SK-N-SH (cell line): Measurements from ENCODE around the gene DPEP3. TPM values are rescaled to one million over a fixed set of nuclear protein-coding genes. Genes with fewer than 3 reads are reported as not detected.

Source experiments
- CTCF ChIA-PET: fragments of 300-600, 350-600 bp; formaldehyde crosslinking; extraction: SDS; loops from one replicate; lab custom pipeline; 2021; lab: Yijun Ruan, JAX
- POLR2A ChIA-PET: fragments of 350-600 bp; sonication (Branson Sonifier 250); formaldehyde crosslinking; extraction: SDS; loops from one replicate; lab custom pipeline; 2020; ENCODE audit warnings: antibody characterized with exemption, inconsistent platforms; lab: Yijun Ruan, JAX
- DNase-seq: peaks from one replicate; pipeline ENCODE4 v3.0.0; 2012
- H2AFZ ChIP-seq: fragments of 200-600 bp; sonication (generic); 2 replicates; pipeline ENCODE4 v1.8.1; 2016; ENCODE audit warnings: antibody characterized with exemption, mild to moderate bottlenecking, low read depth
- H3F3A ChIP-seq: fragments of 200-600 bp; sonication (generic); replicated peaks from 2 replicates; pipeline ENCODE3; 2016; ENCODE audit warnings: antibody characterized with exemption, mild to moderate bottlenecking; ENCODE audit not compliant: insufficient read depth
- H3K27ac ChIP-seq, 2 experiments: fragments of 200-500 bp in 1 of 2; fragments of 200-600 bp in 1 of 2; sonication (Bioruptor generic) in 1 of 2; sonication (generic), shearing (Covaris generic) in 1 of 2; 2 replicates each; pipeline versions ENCODE4 v1.5.1 to v1.6.1; 2014 to 2016; ENCODE audit warnings: low read depth in 2 of 2, inconsistent platforms in 1 of 2, low read length in 1 of 2, mild to moderate bottlenecking in 1 of 2, mixed read lengths in 1 of 2
- H3K27me3 ChIP-seq: fragments of 200-600 bp; sonication (generic), shearing (Covaris generic); 2 replicates; pipeline ENCODE4 v1.6.1; 2016; ENCODE audit warnings: mixed run types; ENCODE audit not compliant: insufficient read depth
- H3K36me3 ChIP-seq, 2 experiments: fragments of 200-500 bp in 1 of 2; fragments of 200-600 bp in 1 of 2; sonication (Bioruptor generic) in 1 of 2; sonication (generic) in 1 of 2; replicated peaks in 1 of 2; 2 replicates each; pipeline versions ENCODE3 to v1.5.1; 2014 to 2016; ENCODE audit warnings: low read length in 1 of 2, mild to moderate bottlenecking in 1 of 2; ENCODE audit not compliant: insufficient read depth in 2 of 2, control insufficient read depth in 1 of 2
- H3K4me1 ChIP-seq, 2 experiments: fragments of 200-500 bp in 1 of 2; fragments of 200-600 bp in 1 of 2; sonication (Bioruptor generic) in 1 of 2; sonication (generic), shearing (Covaris generic) in 1 of 2; 2 replicates each; pipeline versions ENCODE4 v1.5.1 to v1.6.1; 2014 to 2016; ENCODE audit warnings: low read depth in 1 of 2, low read length in 1 of 2, mixed run types in 1 of 2; ENCODE audit not compliant: insufficient read depth in 2 of 2, control insufficient read depth in 1 of 2
- H3K4me2 ChIP-seq: fragments of 200-600 bp; sonication (generic), shearing (Covaris generic); 2 replicates; pipeline ENCODE4 v1.6.1; 2017; ENCODE audit warnings: mixed run types
- H3K4me3 ChIP-seq, 2 experiments: fragments of 200-500 bp in 1 of 2; fragments of 200-600 bp in 1 of 2; sonication (Bioruptor generic) in 1 of 2; sonication (generic), shearing (Covaris generic) in 1 of 2; 2 replicates each; pipeline versions ENCODE4 v1.5.1 to v1.8.1; 2014 to 2016; ENCODE audit warnings: low read depth in 2 of 2, inconsistent platforms in 1 of 2, low read length in 1 of 2, mild to moderate bottlenecking in 1 of 2, mixed read lengths in 1 of 2, moderate library complexity in 1 of 2
- H3K79me2 ChIP-seq: fragments of 200-600 bp; sonication (generic); 2 replicates; pipeline ENCODE4 v1.8.1; 2017; ENCODE audit warnings: mild to moderate bottlenecking; ENCODE audit not compliant: insufficient read depth
- H3K9ac ChIP-seq: fragments of 200-600 bp; sonication (generic); 2 replicates; pipeline ENCODE4 v1.6.1; 2017; ENCODE audit warnings: mixed run types
- H3K9me2 ChIP-seq: fragments of 200-600 bp; sonication (generic); 2 replicates; pipeline ENCODE4 v1.6.1; 2017; ENCODE audit warnings: mixed run types
- H3K9me3 ChIP-seq: fragments of 200-600 bp; sonication (generic); 2 replicates; pipeline ENCODE4 v1.6.1; 2017; ENCODE audit warnings: mixed run types, mild to moderate bottlenecking, moderate library complexity
- H4K20me1 ChIP-seq: fragments of 200-600 bp; sonication (generic); 2 replicates; pipeline ENCODE4 v1.6.1; 2017; ENCODE audit warnings: mild to moderate bottlenecking, mixed run types; ENCODE audit not compliant: insufficient read depth
- CHD2 ChIP-seq: fragments of 150-350 bp; IDR thresholded peaks from 2 replicates; pipeline ENCODE4 v1.6.1; 2018; ENCODE audit warnings: low read length; ENCODE audit not compliant: partially characterized antibody
- ELF1 ChIP-seq: IDR thresholded peaks from 2 replicates; pipeline ENCODE4 v1.4.0; 2012
- EZH2phosphoT487 ChIP-seq: fragments of 200-600 bp; sonication (generic); IDR thresholded peaks from 2 replicates; pipeline ENCODE4 v1.6.1; 2017; ENCODE audit warnings: low read depth, mixed run types, mild to moderate bottlenecking, antibody characterized with exemption, moderate library complexity, borderline replicate concordance
- GABPA ChIP-seq: IDR thresholded peaks from 2 replicates; pipeline ENCODE4 v1.4.0; 2012; ENCODE audit warnings: low read depth, mild to moderate bottlenecking
- GATA2 ChIP-seq: sonication (generic); formaldehyde crosslinking; IDR thresholded peaks from 2 replicates; pipeline ENCODE4 v1.5.0; 2020; ENCODE audit warnings: mild to moderate bottlenecking, missing genetic modification reagents
- MEF2A ChIP-seq: IDR thresholded peaks from 2 replicates; pipeline ENCODE4 v1.4.0; 2012; ENCODE audit warnings: low read depth, borderline replicate concordance
- POLR2AphosphoS5 ChIP-seq: IDR thresholded peaks from 2 replicates; pipeline ENCODE4 v1.6.1; 2012; ENCODE audit warnings: low read depth, low read length
- TEAD4 ChIP-seq: IDR thresholded peaks from 2 replicates; pipeline ENCODE4 v1.4.0; 2012; ENCODE audit warnings: mild to moderate bottlenecking, borderline replicate concordance; ENCODE audit not compliant: insufficient read depth
- WGBS: methylation state at CpG from one replicate; pipeline ENCODE4 v1.1.6; 2017; ENCODE audit warnings: low lambda C conversion rate; 5-methylcytosine and 5-hydroxymethylcytosine counted together
- polyA plus RNA-seq, 3 experiments: library from polyadenylated mRNA; depleted of rRNA; stranded (reverse); fragments of >200 nt; gene quantifications; 2 replicates each; pipeline ENCODE4 v1.2.3, GENCODE V29; 2012
- TF ChIP-seq, protein P1 (sequence below): IDR thresholded peaks from 2 replicates; pipeline ENCODE4 v1.4.0; 2012; ENCODE audit warnings: low read depth, borderline replicate concordance
- TF ChIP-seq, protein P2 (sequence below): fragments of 200-600 bp; sonication (generic); IDR thresholded peaks from 2 replicates; pipeline ENCODE4 v1.6.1; 2017; ENCODE audit warnings: antibody characterized with exemption, mild to moderate bottlenecking, moderate library complexity
- TF ChIP-seq, protein P3 (sequence below): IDR thresholded peaks from 2 replicates; pipeline ENCODE4 v1.6.1; 2012; ENCODE audit warnings: mild to moderate bottlenecking, low read depth, low read length, moderate library complexity
- TF ChIP-seq, protein P4 (sequence below): IDR thresholded peaks from 2 replicates; pipeline ENCODE4 v1.4.0; 2012; ENCODE audit warnings: low read depth

The DPEP3 gene
- polyA plus RNA-seq, 1 of the 3 experiments (the other 2 are of a cell fraction) = not detected

DNA sequence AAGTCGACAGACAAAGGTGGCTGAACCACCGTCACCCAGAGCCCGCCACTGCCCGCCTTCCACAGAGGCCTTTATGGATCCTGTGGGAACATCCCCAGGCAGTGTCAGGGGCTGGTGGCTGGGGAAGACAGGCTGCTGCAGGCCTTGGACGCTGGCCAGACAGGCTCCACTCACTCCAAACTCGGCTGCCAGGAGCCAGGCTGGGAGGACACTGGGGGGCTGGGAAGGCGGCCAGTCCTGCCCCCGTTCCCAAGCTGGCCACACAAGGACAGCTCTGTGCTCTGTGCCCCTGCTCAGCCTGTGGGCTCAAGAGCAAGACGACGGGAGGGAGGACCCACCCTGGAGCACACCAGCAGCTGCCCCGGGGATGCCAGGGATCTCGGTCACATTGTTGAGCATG, 28.8 kb downstream of the DPEP3 start (continued):
- TF ChIP-seq, protein P1, sequence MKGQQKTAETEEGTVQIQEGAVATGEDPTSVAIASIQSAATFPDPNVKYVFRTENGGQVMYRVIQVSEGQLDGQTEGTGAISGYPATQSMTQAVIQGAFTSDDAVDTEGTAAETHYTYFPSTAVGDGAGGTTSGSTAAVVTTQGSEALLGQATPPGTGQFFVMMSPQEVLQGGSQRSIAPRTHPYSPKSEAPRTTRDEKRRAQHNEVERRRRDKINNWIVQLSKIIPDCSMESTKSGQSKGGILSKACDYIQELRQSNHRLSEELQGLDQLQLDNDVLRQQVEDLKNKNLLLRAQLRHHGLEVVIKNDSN = no peak
- TF ChIP-seq GATA2 (CRISPR knock-in tag) (no peak), EZH2phosphoT487 (no peak), CHD2 (no peak), ELF1 (no peak)
- TF ChIP-seq, all 33 proteins: peak for 0

DNA sequence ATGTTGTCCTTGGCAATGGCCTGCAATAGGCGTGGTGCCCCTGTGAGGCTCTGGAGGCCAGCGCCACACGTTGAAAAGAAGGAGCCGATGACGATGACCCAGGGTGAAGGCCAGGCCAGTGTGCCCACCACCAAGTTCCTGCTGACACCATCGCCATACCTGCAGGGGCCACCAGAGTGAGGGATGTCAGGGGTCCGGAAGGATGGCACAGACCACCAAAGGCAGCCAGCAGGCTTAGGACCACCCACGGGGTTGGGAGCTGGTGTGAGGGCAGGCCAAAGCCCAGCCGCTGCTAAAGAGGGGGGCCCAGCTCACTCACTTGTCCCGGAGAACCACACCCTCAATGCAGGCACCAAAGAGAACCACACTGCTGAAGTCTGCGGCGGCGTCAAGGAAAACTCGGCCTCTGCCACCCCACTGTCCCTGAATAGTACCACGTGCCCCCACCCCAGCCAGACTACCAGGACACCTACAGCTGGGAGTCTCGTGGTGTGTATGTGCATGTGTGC, 29.9 kb downstream of the DPEP3 start:
- peaks cover 12% of the 10 kb centered on the region; the same call in 1 of the 2 replicates for H3K79me2 ChIP-seq
- DNase-seq = no peak
- no peaks in the 10 kb centered on the region for H4K20me1 ChIP-seq
- ChIA-PET POLR2A (interaction anchor here (1.1 to 1.6 kb wide), 2 partner anchors 10 kb away, joined by 4 read pairs; no protein-coding TSS in a partner anchor), CTCF (interaction anchor here (1.0 to 2.5 kb wide), 3 partner anchors 9 to 134 kb away, joined by 4 to 9 read pairs (median 9); no protein-coding TSS in a partner anchor)
- H3K9me2 ChIP-seq = no peaks in the 10 kb centered on the region
- peaks cover 11 to 77% of the 10 kb centered on the region in 2 experiments for H3K36me3 ChIP-seq
- H3K9ac ChIP-seq = no peak overlapping the region
- H3K4me1 ChIP-seq = peaks cover 0 to 8% of the 10 kb centered on the region in 2 experiments; a peak in 1 of 4 replicates
- H2AFZ ChIP-seq = no peak overlapping the region
- H3K4me2 ChIP-seq = no peak overlapping the region
- H3K9me3 ChIP-seq = no peaks in the 10 kb centered on the region
- TF ChIP-seq, protein P2, sequence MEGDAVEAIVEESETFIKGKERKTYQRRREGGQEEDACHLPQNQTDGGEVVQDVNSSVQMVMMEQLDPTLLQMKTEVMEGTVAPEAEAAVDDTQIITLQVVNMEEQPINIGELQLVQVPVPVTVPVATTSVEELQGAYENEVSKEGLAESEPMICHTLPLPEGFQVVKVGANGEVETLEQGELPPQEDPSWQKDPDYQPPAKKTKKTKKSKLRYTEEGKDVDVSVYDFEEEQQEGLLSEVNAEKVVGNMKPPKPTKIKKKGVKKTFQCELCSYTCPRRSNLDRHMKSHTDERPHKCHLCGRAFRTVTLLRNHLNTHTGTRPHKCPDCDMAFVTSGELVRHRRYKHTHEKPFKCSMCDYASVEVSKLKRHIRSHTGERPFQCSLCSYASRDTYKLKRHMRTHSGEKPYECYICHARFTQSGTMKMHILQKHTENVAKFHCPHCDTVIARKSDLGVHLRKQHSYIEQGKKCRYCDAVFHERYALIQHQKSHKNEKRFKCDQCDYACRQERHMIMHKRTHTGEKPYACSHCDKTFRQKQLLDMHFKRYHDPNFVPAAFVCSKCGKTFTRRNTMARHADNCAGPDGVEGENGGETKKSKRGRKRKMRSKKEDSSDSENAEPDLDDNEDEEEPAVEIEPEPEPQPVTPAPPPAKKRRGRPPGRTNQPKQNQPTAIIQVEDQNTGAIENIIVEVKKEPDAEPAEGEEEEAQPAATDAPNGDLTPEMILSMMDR = no peak
- no peak for TF ChIP-seq MEF2A
- TF ChIP-seq, protein P3, sequence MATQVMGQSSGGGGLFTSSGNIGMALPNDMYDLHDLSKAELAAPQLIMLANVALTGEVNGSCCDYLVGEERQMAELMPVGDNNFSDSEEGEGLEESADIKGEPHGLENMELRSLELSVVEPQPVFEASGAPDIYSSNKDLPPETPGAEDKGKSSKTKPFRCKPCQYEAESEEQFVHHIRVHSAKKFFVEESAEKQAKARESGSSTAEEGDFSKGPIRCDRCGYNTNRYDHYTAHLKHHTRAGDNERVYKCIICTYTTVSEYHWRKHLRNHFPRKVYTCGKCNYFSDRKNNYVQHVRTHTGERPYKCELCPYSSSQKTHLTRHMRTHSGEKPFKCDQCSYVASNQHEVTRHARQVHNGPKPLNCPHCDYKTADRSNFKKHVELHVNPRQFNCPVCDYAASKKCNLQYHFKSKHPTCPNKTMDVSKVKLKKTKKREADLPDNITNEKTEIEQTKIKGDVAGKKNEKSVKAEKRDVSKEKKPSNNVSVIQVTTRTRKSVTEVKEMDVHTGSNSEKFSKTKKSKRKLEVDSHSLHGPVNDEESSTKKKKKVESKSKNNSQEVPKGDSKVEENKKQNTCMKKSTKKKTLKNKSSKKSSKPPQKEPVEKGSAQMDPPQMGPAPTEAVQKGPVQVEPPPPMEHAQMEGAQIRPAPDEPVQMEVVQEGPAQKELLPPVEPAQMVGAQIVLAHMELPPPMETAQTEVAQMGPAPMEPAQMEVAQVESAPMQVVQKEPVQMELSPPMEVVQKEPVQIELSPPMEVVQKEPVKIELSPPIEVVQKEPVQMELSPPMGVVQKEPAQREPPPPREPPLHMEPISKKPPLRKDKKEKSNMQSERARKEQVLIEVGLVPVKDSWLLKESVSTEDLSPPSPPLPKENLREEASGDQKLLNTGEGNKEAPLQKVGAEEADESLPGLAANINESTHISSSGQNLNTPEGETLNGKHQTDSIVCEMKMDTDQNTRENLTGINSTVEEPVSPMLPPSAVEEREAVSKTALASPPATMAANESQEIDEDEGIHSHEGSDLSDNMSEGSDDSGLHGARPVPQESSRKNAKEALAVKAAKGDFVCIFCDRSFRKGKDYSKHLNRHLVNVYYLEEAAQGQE = no peak
- no peak for TF ChIP-seq TEAD4
- TF ChIP-seq GABPA = no peak
- TF ChIP-seq, protein P4, sequence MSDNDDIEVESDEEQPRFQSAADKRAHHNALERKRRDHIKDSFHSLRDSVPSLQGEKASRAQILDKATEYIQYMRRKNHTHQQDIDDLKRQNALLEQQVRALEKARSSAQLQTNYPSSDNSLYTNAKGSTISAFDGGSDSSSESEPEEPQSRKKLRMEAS = no peak
- no peak for TF ChIP-seq GATA2 (CRISPR knock-in tag)
- TF ChIP-seq POLR2AphosphoS5 = no peak
- no peak for TF ChIP-seq CHD2
- H3K4me3 ChIP-seq = no peak overlapping the region
- 97% methylated on average over 11 of the region's 16 CpGs for WGBS
- H3K27ac ChIP-seq = no peak overlapping the region
- no peaks in the 10 kb centered on the region for H3K27me3 ChIP-seq
- H3F3A ChIP-seq = peaks cover 7% of the 10 kb centered on the region
